NB4 (cell line): ENCODE measurements around the gene GALNT8.

ENCODE experiments used
- CTCF ChIP-seq: IDR thresholded peaks from one replicate; pipeline ENCODE4 v1.5.1; 2012; ENCODE audit warnings: low read depth, low read length
- POLR2A ChIP-seq: IDR thresholded peaks from 2 replicates; pipeline ENCODE4 v1.6.1; 2011; ENCODE audit warnings: mild to moderate bottlenecking; ENCODE audit not compliant: insufficient read length; ENCODE audit errors: extremely low read depth

GRCh38 chr12:4780641-4781611, 60.7 kb downstream of the GALNT8 start:
- TF ChIP-seq CTCF, result no peak
- no peak for TF ChIP-seq POLR2A
